ENCODE measurements around the gene SERINC5.
A peak's percentile ranks its signal among the peaks of the same experiment; 100 is the strongest.

The SERINC5 gene

DNA sequence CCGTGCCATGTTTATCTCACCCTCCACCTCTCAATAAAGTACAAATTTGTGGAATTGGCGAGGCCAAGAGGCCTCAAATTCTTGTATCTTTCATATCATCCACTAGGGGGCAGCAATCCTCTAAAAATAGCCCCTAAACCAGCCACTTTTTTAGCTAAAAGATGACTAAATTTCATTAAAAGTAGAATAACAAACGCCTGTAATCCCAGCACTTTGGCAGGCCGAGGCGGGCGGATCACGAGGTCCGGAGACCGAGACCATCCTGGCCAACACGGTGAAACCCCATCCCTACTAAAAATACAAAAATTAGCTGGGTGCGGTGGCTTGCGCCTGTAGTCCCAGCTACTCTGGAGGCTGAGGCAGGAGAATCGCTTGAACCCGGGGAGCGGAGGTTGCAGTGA, 164.1 kb downstream of the SERINC5 start:
- peak; percentile 80 for DNase-seq

DNA sequence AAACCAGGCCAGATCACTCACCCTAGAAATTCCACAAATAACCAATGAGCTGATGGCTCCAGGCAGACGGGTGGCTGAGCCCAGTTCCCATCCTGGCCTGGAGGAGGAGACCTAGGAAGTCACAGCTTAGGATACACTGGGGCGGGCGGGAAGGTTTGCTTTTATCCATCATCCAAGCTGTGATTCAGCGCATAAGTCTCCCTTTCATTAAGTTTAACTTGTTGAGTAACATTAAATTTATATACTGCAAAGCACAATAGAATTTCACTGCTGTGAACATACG, 165.0 kb downstream of the SERINC5 start:
- DNase-seq: no peak

DNA sequence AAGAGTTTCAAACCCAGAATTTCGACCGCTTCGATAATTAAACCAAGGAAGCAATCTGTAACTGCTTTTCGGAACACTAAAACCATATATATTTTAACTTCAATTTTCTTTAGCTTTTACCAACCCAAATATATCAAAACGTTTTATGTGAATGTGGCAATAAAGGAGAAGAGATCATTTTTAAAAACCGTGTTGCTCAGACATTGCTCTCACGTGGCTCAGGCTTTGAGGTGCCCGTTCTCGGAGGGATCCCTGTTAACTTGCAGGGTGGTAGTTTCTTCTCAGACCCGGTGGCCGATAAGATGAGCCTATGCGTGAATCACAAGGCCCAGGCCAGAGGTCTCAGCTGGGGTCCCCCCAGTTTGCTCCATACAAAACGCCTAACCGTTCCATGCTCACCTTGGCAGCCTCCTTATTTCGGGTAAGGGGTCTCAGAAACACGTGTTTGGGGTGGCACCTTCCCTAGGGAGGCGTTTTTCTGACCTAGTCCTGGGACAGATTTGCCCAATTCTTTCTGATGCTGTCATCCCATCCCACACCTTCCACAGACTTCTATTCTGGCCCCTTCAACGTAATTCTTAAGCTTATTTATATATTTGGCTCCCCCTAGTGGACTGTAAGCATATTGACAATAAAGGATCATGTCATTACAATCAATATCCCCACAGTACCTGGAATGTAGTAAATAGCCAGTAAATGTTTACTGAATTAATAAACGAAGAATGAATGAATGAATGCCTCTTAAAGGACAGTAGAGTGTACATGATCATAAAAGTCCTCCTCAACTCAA, 172.6 kb downstream of the SERINC5 start:
- peak; percentile 78 for DNase-seq

- peak; percentile 85 for DNase-seq
Measured at GRCh38 chr5:80082731-80083100, 173.1 kb downstream of the SERINC5 start.

- DNase-seq: no peak
Measured at GRCh38 chr5:80082281-80082680, 173.6 kb downstream of the SERINC5 start.

GRCh38 chr5:80078921-80079320, 176.9 kb downstream of the SERINC5 start:
- DNase-seq: no peak

GRCh38 chr5:80077051-80077714, 178.7 kb downstream of the SERINC5 start:
- no peak for DNase-seq

DNA sequence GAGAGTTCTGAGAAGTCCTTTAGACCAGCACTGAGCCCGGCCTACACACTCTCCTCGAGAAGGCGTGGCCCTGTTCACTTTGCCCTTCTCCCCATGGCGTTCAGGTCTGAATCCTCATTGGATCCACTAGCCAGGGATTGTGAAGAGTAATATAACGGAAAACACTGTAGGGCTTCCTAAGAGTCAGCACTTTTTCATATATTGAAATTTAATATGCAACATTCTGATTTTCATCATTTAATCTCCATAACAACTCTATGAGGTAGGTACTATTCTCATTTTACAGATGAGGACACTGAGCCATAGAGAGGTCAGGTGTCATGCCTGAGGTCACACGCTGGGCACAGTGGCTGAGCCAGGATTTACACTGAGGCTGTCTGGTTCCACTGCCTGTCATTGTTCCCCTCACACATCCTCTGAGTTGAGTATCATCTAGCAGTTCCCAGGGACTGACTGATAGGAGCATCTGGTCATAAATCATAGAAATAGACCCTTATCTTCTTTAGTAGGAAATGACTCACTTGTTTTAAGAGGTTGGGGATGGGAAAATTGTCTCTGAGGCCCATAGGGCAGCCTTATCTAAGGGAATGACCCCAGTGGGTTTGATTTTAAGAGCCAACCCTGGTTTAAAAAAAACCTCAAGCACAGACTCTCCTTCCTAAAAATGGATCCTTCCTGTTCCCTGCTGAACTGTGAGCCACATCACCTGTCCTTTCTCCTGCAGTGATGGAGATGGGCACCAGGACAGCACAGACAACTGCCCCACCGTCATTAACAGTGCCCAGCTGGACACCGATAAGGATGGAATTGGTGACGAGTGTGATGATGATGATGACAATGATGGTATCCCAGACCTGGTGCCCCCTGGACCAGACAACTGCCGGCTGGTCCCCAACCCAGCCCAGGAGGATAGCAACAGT, 179.5 kb downstream of the SERINC5 start:
- DNase-seq: no peak

DNA sequence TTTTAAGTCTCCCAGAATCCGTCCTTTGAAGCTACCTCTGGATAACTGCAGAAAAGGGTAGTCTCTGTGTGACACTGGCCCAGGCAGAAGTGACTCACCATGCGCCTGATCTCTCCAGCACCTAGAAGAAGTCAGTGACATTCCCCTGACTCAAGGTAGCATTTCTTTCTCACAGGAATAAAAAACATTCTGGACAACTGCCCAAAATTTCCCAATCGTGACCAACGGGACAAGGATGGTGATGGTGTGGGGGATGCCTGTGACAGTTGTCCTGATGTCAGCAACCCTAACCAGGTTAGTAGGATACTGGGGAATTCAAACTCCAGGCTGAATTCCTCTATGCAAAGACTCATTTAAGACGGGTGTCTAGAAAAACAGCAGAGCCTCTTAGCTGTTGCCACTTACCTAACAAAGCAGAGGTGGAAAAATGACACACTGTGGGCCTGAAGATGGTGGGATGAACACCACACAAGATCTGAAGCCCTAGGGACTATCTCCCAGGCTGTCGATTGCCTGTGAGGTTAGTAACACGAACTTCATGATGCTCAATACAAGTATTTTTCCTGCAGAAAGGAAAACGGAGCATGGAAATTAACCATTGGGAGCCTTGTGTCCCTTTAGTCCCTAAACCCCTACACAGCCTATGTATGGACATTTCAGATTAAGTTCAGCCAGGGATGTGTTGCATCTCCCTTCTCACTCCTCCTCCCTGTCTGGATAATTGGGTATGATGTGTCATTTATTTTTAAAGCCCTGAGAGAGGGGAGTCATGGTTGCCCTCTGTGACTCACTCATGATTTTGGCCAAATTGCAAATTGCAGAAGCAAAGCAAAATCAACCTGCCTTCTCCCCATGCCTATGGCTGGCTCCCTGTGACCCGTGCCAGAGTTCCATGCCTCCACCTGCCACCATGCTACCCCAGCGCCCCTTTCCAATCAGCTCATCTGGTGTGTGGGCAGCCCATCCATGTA, 183.5 kb downstream of the SERINC5 start:
- DNase-seq: no peak

- DNase-seq: no peak
Measured at GRCh38 chr5:80071510-80072021, 184.3 kb downstream of the SERINC5 start.

- DNase-seq: no peak
Measured at GRCh38 chr5:80070338-80071056, 185.4 kb downstream of the SERINC5 start.

DNA sequence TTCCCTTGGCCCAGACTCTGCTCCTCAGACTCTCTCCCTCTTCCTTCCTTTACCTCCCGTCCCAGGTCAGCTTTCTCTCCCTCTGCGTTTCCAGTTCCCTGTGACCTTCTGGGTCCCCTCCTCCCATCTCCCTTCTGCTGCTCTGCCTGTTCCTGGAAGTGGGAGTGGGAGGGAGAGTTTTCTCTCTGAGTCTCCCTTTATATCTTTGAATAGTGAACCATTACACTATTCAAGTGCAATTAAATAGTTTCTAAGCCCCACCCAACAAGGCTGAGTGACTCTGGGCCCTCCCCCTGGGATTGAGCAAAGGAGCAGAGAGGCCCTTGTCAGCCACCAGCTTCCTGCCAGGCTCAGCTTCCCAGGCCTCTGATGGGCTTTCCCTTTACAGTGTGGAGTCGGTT, 185.9 kb downstream of the SERINC5 start:
- DNase-seq: no peak

GRCh38 chr5:80069251-80069800, 186.5 kb downstream of the SERINC5 start:
- DNase-seq: peak; percentile 25

- DNase-seq: no peak
Measured at GRCh38 chr5:80068775-80069174, 187.1 kb downstream of the SERINC5 start.

DNA sequence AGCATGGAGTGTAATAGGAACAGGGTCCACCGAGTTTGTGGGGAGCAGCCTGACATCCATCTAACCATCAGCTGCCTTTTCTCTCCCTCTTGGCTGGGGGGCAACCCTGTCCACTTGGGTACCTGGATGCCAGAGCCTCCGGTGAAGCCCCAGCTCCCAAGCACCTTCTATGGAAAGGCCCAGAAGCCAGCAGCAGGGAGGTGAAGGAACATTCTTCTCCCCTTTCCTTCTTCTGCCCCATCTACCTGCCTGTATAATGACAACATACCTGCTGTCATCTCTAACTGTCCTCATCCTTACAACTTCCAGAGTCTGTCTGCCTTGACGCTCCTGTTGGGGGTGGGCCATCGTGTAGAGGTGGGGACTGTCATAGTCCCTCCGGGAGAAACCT, 187.6 kb downstream of the SERINC5 start:
- DNase-seq: no peak

DNA sequence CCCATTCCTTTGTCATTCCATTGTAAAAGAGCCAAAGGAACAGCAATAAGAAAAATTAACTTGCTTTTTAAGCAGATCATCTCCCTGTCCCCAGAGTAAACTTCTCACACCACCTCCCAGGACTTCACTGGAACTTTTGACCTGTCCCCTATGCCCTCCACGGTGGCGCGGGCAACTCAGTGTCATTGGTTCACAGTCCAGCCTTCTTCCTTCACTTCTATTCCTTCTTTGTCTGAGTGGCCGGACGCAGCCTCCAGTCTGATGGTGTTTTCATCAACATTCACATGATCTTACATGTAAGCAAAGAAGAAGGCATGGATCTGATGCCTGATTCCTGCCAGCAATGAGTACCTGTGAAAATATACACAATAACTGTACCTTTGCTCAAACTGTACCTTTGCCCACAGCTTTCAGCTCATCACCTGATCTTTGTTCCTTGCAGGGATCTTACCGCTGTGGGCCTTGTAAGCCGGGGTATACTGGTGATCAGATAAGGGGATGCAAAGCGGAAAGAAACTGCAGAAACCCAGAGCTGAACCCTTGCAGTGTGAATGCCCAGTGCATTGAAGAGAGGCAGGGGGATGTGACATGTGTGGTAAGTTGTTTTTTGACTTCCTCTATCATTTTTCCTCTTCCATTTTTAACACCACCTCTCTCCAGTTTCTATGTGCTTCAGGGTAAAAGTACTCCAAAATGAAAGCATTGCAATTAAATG, 188.2 kb downstream of the SERINC5 start:
- no peak for DNase-seq

DNA sequence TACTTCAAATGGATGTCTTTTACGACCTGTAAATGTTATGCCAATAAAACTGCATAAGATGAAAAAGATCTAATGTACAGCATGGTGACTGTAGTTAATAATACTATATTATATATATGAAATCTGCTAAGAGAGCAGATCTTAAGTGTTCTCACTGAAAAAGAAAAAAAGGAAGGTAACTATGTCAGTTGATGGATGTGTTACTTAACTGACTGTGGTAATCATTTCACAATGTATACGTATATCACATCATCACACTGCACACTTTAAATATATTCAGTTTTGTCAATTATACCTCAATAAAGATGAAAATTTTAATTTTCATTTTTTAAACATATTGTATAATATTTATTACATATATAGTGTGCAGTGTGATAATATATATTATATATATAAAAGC, 188.8 kb downstream of the SERINC5 start:
- no peak for DNase-seq

- no peak for DNase-seq
Measured at GRCh38 chr5:80064124-80064523, 191.7 kb downstream of the SERINC5 start.

Data from eye (tissue), 1 donor.